Stimulated activated CD8-positive, alpha-beta memory T cell treated with anti-CD3 and anti-CD28 coated beads, Interleukin-4, amount 100 ng/mL, for 1 hour (primary cell): ENCODE results near the gene LEMD1.
"Not testable (repeated sequence)": the region's sequence is repeated elsewhere in the genome, so short reads cannot be mapped to it uniquely, and the experiment has no call there.

Source experiments
- DNase-seq, 2 donors: peaks; one replicate each; pipeline ENCODE4 v3.0.0-alpha.2; 2020; ENCODE audit warnings: low read depth in 2 of 2, low spot score in 1 of 2

LEMD1 gene

GRCh38 chr1:205447457-205448341 is 25.8 kb upstream of the LEMD1 start:
- DNase-seq: no peak

- no peak for DNase-seq
Observed at GRCh38 chr1:205446828-205447227, 25.0 kb upstream of the LEMD1 start.

GRCh38 chr1:205445646-205445935 is 23.7 kb upstream of the LEMD1 start:
- DNase-seq: no peak

- no peak for DNase-seq
Observed at GRCh38 chr1:205444931-205445645, 23.2 kb upstream of the LEMD1 start.

GRCh38 chr1:205444300-205444930 is 22.6 kb upstream of the LEMD1 start:
- no peak for DNase-seq

- no peak for DNase-seq
Observed at GRCh38 chr1:205443585-205444299, 21.9 kb upstream of the LEMD1 start.

GRCh38 chr1:205442051-205442725 is 20.3 kb upstream of the LEMD1 start:
- no peak for DNase-seq

GRCh38 chr1:205441716-205442050 is 19.8 kb upstream of the LEMD1 start:
- DNase-seq: no peak

GRCh38 chr1:205441318-205441633 is 19.4 kb upstream of the LEMD1 start:
- no peak for DNase-seq

- peak; percentile 21 to 32 for DNase-seq
Observed at GRCh38 chr1:205440476-205441317, 18.8 kb upstream of the LEMD1 start.

GRCh38 chr1:205440121-205440475 is 18.2 kb upstream of the LEMD1 start:
- DNase-seq: no peak

- no peak for DNase-seq
Observed at GRCh38 chr1:205438213-205439158, 16.6 kb upstream of the LEMD1 start.

- no peak for DNase-seq
Observed at GRCh38 chr1:205437570-205437969, 15.7 kb upstream of the LEMD1 start.

- DNase-seq: no peak
Observed at GRCh38 chr1:205436776-205437410, 15.0 kb upstream of the LEMD1 start.

- DNase-seq: no peak
Observed at GRCh38 chr1:205435578-205436573, 14.0 kb upstream of the LEMD1 start.

- DNase-seq: no peak
Observed at GRCh38 chr1:205434738-205435137, 12.9 kb upstream of the LEMD1 start.

GRCh38 chr1:205432692-205433091 is 10.8 kb upstream of the LEMD1 start:
- not testable (repeated sequence) for DNase-seq

- no peak for DNase-seq
Observed at GRCh38 chr1:205432116-205432515, 10.3 kb upstream of the LEMD1 start.
